GM23338 (cell line): ENCODE results near the gene SMIM41. TPM values are rescaled to one million over a fixed set of nuclear protein-coding genes. Genes with fewer than 3 reads are reported as not detected.

Source experiments
- ATAC-seq: fragments of 200-7000 bp; cut with Tn5 transposase; 3 replicates; pipeline ENCODE4 v1.9.1; 2020
- DNase-seq: peaks from one replicate; pipeline ENCODE4 v3.0.0-alpha.2; 2015; ENCODE audit warnings: low spot score
- H2AFZ ChIP-seq: fragments of 200-600 bp; sonication (generic); 2 replicates; pipeline ENCODE4 v1.8.0; 2016; ENCODE audit warnings: antibody characterized with exemption, mild to moderate bottlenecking, moderate library complexity
- H3F3A ChIP-seq: fragments of 200-600 bp; sonication (generic); replicated peaks from 2 replicates; pipeline ENCODE4 v1.8.0; 2017; ENCODE audit warnings: antibody characterized with exemption, mixed run types, low read depth
- H3K27ac ChIP-seq: fragments of 200-600 bp; sonication (generic); 2 replicates; pipeline ENCODE4 v1.6.1; 2016; ENCODE audit warnings: low read depth
- H3K27me3 ChIP-seq: fragments of 200-600 bp; sonication (generic); 2 replicates; pipeline ENCODE4 v1.8.0; 2016; ENCODE audit warnings: mild to moderate bottlenecking, mixed run types, moderate library complexity; ENCODE audit not compliant: insufficient read depth
- H3K36me3 ChIP-seq: fragments of 200-600 bp; sonication (generic); 2 replicates; pipeline ENCODE4 v1.8.0; 2016; ENCODE audit warnings: mild to moderate bottlenecking; ENCODE audit not compliant: insufficient read depth
- H3K4me1 ChIP-seq: fragments of 200-600 bp; sonication (generic); 2 replicates; pipeline ENCODE4 v1.8.0; 2016; ENCODE audit warnings: mild to moderate bottlenecking, moderate library complexity; ENCODE audit not compliant: insufficient read depth
- H3K4me2 ChIP-seq: fragments of 200-600 bp; sonication (generic); 2 replicates; pipeline ENCODE4 v1.7.1; 2017; ENCODE audit warnings: mixed run types
- H3K4me3 ChIP-seq: fragments of 200-600 bp; sonication (generic); 2 replicates; pipeline ENCODE4 v1.6.1; 2016; ENCODE audit warnings: mixed run types
- H3K79me2 ChIP-seq: fragments of 200-600 bp; sonication (generic); replicated peaks from 2 replicates; pipeline ENCODE4 v1.8.0; 2017; ENCODE audit warnings: mild to moderate bottlenecking; ENCODE audit not compliant: insufficient read depth
- H3K9me2 ChIP-seq: fragments of 200-600 bp; sonication (generic); 2 replicates; pipeline ENCODE4 v1.8.0; 2017; ENCODE audit not compliant: insufficient read depth
- H4K20me1 ChIP-seq: fragments of 200-600 bp; sonication (generic); replicated peaks from 2 replicates; pipeline ENCODE4 v1.8.0; 2017; ENCODE audit warnings: mild to moderate bottlenecking; ENCODE audit not compliant: insufficient read depth
- H3K27ac Mint-ChIP-seq: 2 replicates; pipeline ENCODE4 v1.8.0; 2020; ENCODE audit warnings: inconsistent platforms, mild to moderate bottlenecking, moderate library complexity, mixed read lengths
- H3K27me3 Mint-ChIP-seq: 3 replicates; pipeline ENCODE4 v1.8.0; 2022; ENCODE audit warnings: low read depth, mild to moderate bottlenecking, moderate library complexity, mixed read lengths, inconsistent platforms; ENCODE audit not compliant: insufficient read depth, poor library complexity
- H3K36me3 Mint-ChIP-seq: 3 replicates; pipeline ENCODE4 v1.8.0; 2021; ENCODE audit warnings: low read depth, mild to moderate bottlenecking, inconsistent platforms, moderate library complexity, mixed read lengths
- H3K4me1 Mint-ChIP-seq: 3 replicates; pipeline ENCODE4 v1.8.0; 2020; ENCODE audit warnings: mild to moderate bottlenecking, inconsistent platforms, mixed read lengths
- H3K4me3 Mint-ChIP-seq: 3 replicates; pipeline ENCODE4 v1.8.0; 2021; ENCODE audit warnings: moderate library complexity, mild to moderate bottlenecking, inconsistent platforms, mixed read lengths
- H3K9me3 Mint-ChIP-seq: 3 replicates; pipeline ENCODE4 v1.8.0; 2020; ENCODE audit warnings: moderate library complexity, mild to moderate bottlenecking, inconsistent platforms, mixed read lengths
- EZH2 ChIP-seq: fragments of 200-600 bp; sonication (generic); IDR thresholded peaks from one replicate; pipeline ENCODE4 v1.8.0; 2017; ENCODE audit warnings: antibody characterized with exemption, mild to moderate bottlenecking, low read depth; ENCODE audit not compliant: unreplicated experiment
- JUNB ChIP-seq: IDR thresholded peaks from one replicate; pipeline ENCODE4 v1.6.1; 2016; ENCODE audit warnings: antibody characterized with exemption; ENCODE audit not compliant: unreplicated experiment
- POLR2AphosphoS5 ChIP-seq: IDR thresholded peaks from 2 replicates; pipeline ENCODE4 v1.6.1; 2016; ENCODE audit warnings: antibody characterized with exemption, low read depth
- REST ChIP-seq: IDR thresholded peaks from one replicate; pipeline ENCODE4 v1.6.1; 2018; ENCODE audit warnings: antibody characterized with exemption; ENCODE audit not compliant: unreplicated experiment
- ZNF462 ChIP-seq: fragments of 250-450 bp; sonication (Bioruptor Pico); IDR thresholded peaks from 2 replicates; pipeline ENCODE4 v1.5.0; 2020; ENCODE audit warnings: mild to moderate bottlenecking, moderate library complexity
- polyA plus RNA-seq: library from polyadenylated mRNA; unstranded; fragments of >200 nt; fragmentation: Nextera tagmentation; extraction: Ambion mirVana; gene quantifications from 2 replicates; pipeline ENCODE4 v1.2.1, GENCODE V29; 2016
- total RNA-seq: library from RNA; depleted of rRNA; stranded (reverse); fragments of >200 nt; shearing (Covaris generic); gene quantifications from 2 replicates; pipeline ENCODE4 v1.2.3, GENCODE V29; 2014

The SMIM41 gene
- total and polyA plus RNA-seq, 2 experiments from 2014 or later, result 0.66 TPM

- H2AFZ ChIP-seq, result peak overlapping the region; percentile 72; the same call in 1 of the 2 replicates
- peaks cover 13% of the 10 kb centered on the region; the same call in 1 of the 2 replicates for H3F3A ChIP-seq
- TF ChIP-seq JUNB (no peak), EZH2 (no peak), POLR2AphosphoS5 (no peak), REST (no peak), ZNF462 (CRISPR knock-in tag) (no peak)
- H3K4me1 ChIP-seq, result peaks cover 62% of the 10 kb centered on the region
- H3K4me2 ChIP-seq, result peak overlapping the region; percentile 79
- DNase-seq (no peak), ATAC-seq (no peak)
- H3K27me3 ChIP-seq, result no peaks in the 10 kb centered on the region
- H3K27ac Mint-ChIP-seq, result peak overlapping the region; percentile 96; the same call in 1 of the 2 replicates
- no peaks in the 10 kb centered on the region for H3K9me3 Mint-ChIP-seq
- H3K4me3 ChIP-seq, result no peak overlapping the region
- H3K4me1 Mint-ChIP-seq, result peaks cover 69% of the 10 kb centered on the region
- H4K20me1 ChIP-seq, result no peaks in the 10 kb centered on the region
- H3K9me2 ChIP-seq, result no peaks in the 10 kb centered on the region
- H3K27me3 Mint-ChIP-seq, result peaks cover 26% of the 10 kb centered on the region
- H3K36me3 Mint-ChIP-seq, result no peaks in the 10 kb centered on the region
- H3K27ac ChIP-seq, result peak overlapping the region; percentile 98; the same call in 1 of the 2 replicates
- no peaks in the 10 kb centered on the region for H3K36me3 ChIP-seq
- peak overlapping the region; percentile 27; the same call in 1 of the 3 replicates for H3K4me3 Mint-ChIP-seq
- H3K79me2 ChIP-seq, result no peaks in the 10 kb centered on the region
Observed at GRCh38 chr12:52126605-52127578, 47.4 kb downstream of the SMIM41 start.
